IMR-90 (cell line): Measurements from ENCODE around the gene UGGT2. TPM values are rescaled to one million over a fixed set of nuclear protein-coding genes. Genes with fewer than 3 reads are reported as not detected.

ENCODE experiments used
- ATAC-seq: fragments of 200-7000 bp; cut with Tn5 transposase; 2 replicates; pipeline ENCODE4 v1.9.1; 2020; ENCODE audit warnings: low read depth, mild to moderate bottlenecking, moderate library complexity
- BruUV-seq: library from RNA; stranded (reverse); fragments of 400-500 nt; replicated peaks from 2 replicates; lab custom pipeline; 2021; lab: Mats Ljungman, UMichigan
- CTCF ChIA-PET: fragments of 300-600 bp; formaldehyde crosslinking; extraction: SDS; loops from one replicate; lab custom pipeline; 2021; ENCODE audit warnings: antibody characterized with exemption; lab: Yijun Ruan, JAX
- POLR2A ChIA-PET: fragments of 300-600 bp; sonication (Branson Sonifier 250); formaldehyde crosslinking; loops from one replicate; lab custom pipeline; 2022; ENCODE audit warnings: antibody characterized with exemption; ENCODE audit not compliant: unreplicated experiment; lab: Charles Lee
- DNase-seq: peaks from one replicate; pipeline ENCODE4 v3.0.0; 2013
- H2AFZ ChIP-seq: replicated peaks from 2 replicates; pipeline ENCODE3; 2013; ENCODE audit warnings: low read length, mild to moderate bottlenecking; ENCODE audit not compliant: poor library complexity
- H2AK5ac ChIP-seq: 2 replicates; pipeline ENCODE4 v1.6.1; 2013; ENCODE audit warnings: low read depth, low read length, inconsistent platforms
- H2AK9ac ChIP-seq: replicated peaks from 2 replicates; pipeline ENCODE3; 2013; ENCODE audit warnings: mild to moderate bottlenecking, low read depth, low read length, moderate library complexity; ENCODE audit not compliant: poor library complexity
- H2BK120ac ChIP-seq: 2 replicates; pipeline ENCODE4 v1.6.1; 2013; ENCODE audit warnings: low read depth, low read length, inconsistent platforms
- H2BK15ac ChIP-seq: 3 replicates; pipeline ENCODE4 v1.6.1; 2013; ENCODE audit warnings: low read depth, low read length, inconsistent platforms
- H2BK20ac ChIP-seq: 2 replicates; pipeline ENCODE4 v1.6.1; 2013; ENCODE audit warnings: low read depth, mild to moderate bottlenecking, inconsistent platforms, low read length, moderate library complexity
- H2BK5ac ChIP-seq: 2 replicates; pipeline ENCODE4 v1.6.1; 2013; ENCODE audit warnings: mild to moderate bottlenecking, low read depth, low read length, inconsistent platforms; ENCODE audit not compliant: poor library complexity, severe bottlenecking
- H3K14ac ChIP-seq: replicated peaks from 2 replicates; pipeline ENCODE4 v1.6.1; 2013; ENCODE audit warnings: low read depth, low read length, inconsistent platforms
- H3K18ac ChIP-seq: 2 replicates; pipeline ENCODE4 v1.6.1; 2013; ENCODE audit warnings: low read depth, low read length, control low read depth
- H3K23ac ChIP-seq: 2 replicates; pipeline ENCODE4 v1.6.1; 2013; ENCODE audit warnings: low read depth, low read length, inconsistent platforms
- H3K27ac ChIP-seq: 2 replicates; pipeline ENCODE4 v1.5.1; 2013; ENCODE audit warnings: mild to moderate bottlenecking, control low read depth, low read length; ENCODE audit not compliant: insufficient read depth
- H3K27me3 ChIP-seq: 2 replicates; pipeline ENCODE4 v1.6.1; 2013; ENCODE audit warnings: low read length; ENCODE audit not compliant: control insufficient read depth, insufficient read depth
- H3K36me3 ChIP-seq: 2 replicates; pipeline ENCODE4 v1.6.1; 2013; ENCODE audit warnings: low read length, mixed read lengths; ENCODE audit not compliant: control insufficient read depth, insufficient read depth
- H3K4ac ChIP-seq: 2 replicates; pipeline ENCODE4 v1.6.1; 2013; ENCODE audit warnings: low read depth, low read length, inconsistent platforms
- H3K4me1 ChIP-seq: 2 replicates; pipeline ENCODE4 v1.6.1; 2013; ENCODE audit warnings: low read length, mixed read lengths; ENCODE audit not compliant: control insufficient read depth, insufficient read depth
- H3K4me2 ChIP-seq: 2 replicates; pipeline ENCODE4 v1.6.1; 2013; ENCODE audit warnings: low read depth, mild to moderate bottlenecking, control low read depth, low read length, moderate library complexity
- H3K4me3 ChIP-seq: 2 replicates; pipeline ENCODE4 v1.5.1; 2013; ENCODE audit warnings: low read depth, mild to moderate bottlenecking, control low read depth, low read length, moderate library complexity; ENCODE audit not compliant: insufficient read depth
- H3K56ac ChIP-seq: 2 replicates; pipeline ENCODE4 v1.6.1; 2013; ENCODE audit warnings: low read length, inconsistent platforms; ENCODE audit not compliant: insufficient read depth; ENCODE audit errors: extremely low read depth
- H3K79me1 ChIP-seq, 2 experiments: 2 replicates each; pipeline ENCODE4 v1.6.1; 2013; ENCODE audit warnings: low read length in 2 of 2, inconsistent platforms in 1 of 2, low read depth in 1 of 2
- H3K9ac ChIP-seq: 2 replicates; pipeline ENCODE4 v1.6.1; 2013; ENCODE audit warnings: low read depth, low read length, control low read depth
- H3K9me1 ChIP-seq: 2 replicates; pipeline ENCODE4 v1.6.1; 2013; ENCODE audit warnings: low read length, inconsistent platforms; ENCODE audit not compliant: insufficient read depth
- H3K9me3 ChIP-seq: 2 replicates; pipeline ENCODE4 v1.6.1; 2013; ENCODE audit warnings: low read length; ENCODE audit not compliant: control insufficient read depth, insufficient read depth
- H4K20me1 ChIP-seq: 2 replicates; pipeline ENCODE4 v1.6.1; 2013; ENCODE audit warnings: low read length, inconsistent platforms; ENCODE audit not compliant: insufficient read depth
- H4K5ac ChIP-seq: 2 replicates; pipeline ENCODE4 v1.6.1; 2013; ENCODE audit warnings: mild to moderate bottlenecking, low read depth, low read length, control low read depth
- H4K8ac ChIP-seq, 2 experiments: 2 replicates each; pipeline ENCODE4 v1.6.1; 2013; ENCODE audit warnings: low read depth in 2 of 2, low read length in 2 of 2, control low read depth in 1 of 2, inconsistent platforms in 1 of 2
- H4K91ac ChIP-seq: 2 replicates; pipeline ENCODE4 v1.6.1; 2013; ENCODE audit warnings: low read depth, low read length, inconsistent platforms; ENCODE audit not compliant: insufficient read depth
- BHLHE40 ChIP-seq: fragments of 150-350 bp; IDR thresholded peaks from 2 replicates; pipeline ENCODE4 v1.6.1; 2016; ENCODE audit warnings: mild to moderate bottlenecking, low read depth, low read length
- CEBPB ChIP-seq: IDR thresholded peaks from 2 replicates; pipeline ENCODE4 v1.6.1; 2012; ENCODE audit warnings: low read depth, low read length, improper control_type of control experiment
- CHD1 ChIP-seq: IDR thresholded peaks from 2 replicates; pipeline ENCODE4 v1.6.1; 2012; ENCODE audit warnings: low read depth, low read length, improper control_type of control experiment
- CTCF ChIP-seq: conservative IDR thresholded peaks from 2 replicates; pipeline ENCODE4 v1.5.1; 2012; ENCODE audit warnings: mild to moderate bottlenecking, low read depth, low read length, improper control_type of control experiment
- ELK1 ChIP-seq: fragments of 150-350 bp; IDR thresholded peaks from 2 replicates; pipeline ENCODE4 v1.6.1; 2016; ENCODE audit warnings: low read depth, mild to moderate bottlenecking, low read length, moderate library complexity, borderline replicate concordance
- FOS ChIP-seq: fragments of 150-350 bp; IDR thresholded peaks from 2 replicates; pipeline ENCODE4 v1.6.1; 2016; ENCODE audit warnings: low read depth, low read length
- MAFK ChIP-seq: IDR thresholded peaks from 2 replicates; pipeline ENCODE4 v1.6.1; 2012; ENCODE audit warnings: low read depth, low read length, improper control_type of control experiment
- MAZ ChIP-seq: IDR thresholded peaks from 2 replicates; pipeline ENCODE4 v1.6.1; 2012; ENCODE audit warnings: low read depth, mild to moderate bottlenecking, low read length, improper control_type of control experiment, moderate library complexity, borderline replicate concordance
- MXI1 ChIP-seq: IDR thresholded peaks from 2 replicates; pipeline ENCODE4 v1.6.1; 2012; ENCODE audit warnings: low read depth, mild to moderate bottlenecking, low read length, moderate library complexity, borderline replicate concordance
- NFE2L2 ChIP-seq: fragments of 150-350 bp; IDR thresholded peaks from 2 replicates; pipeline ENCODE4 v1.6.1; 2016; ENCODE audit warnings: low read depth, mild to moderate bottlenecking, low read length
- POLR2A ChIP-seq: IDR thresholded peaks from 2 replicates; pipeline ENCODE4 v1.6.1; 2012; ENCODE audit warnings: mild to moderate bottlenecking, low read depth, low read length
- RAD21 ChIP-seq: IDR thresholded peaks from 2 replicates; pipeline ENCODE4 v1.6.1; 2012; ENCODE audit warnings: low read length, improper control_type of control experiment
- RCOR1 ChIP-seq: IDR thresholded peaks from 2 replicates; pipeline ENCODE4 v1.6.1; 2012; ENCODE audit warnings: mild to moderate bottlenecking, low read length, improper control_type of control experiment; ENCODE audit not compliant: insufficient replicate concordance
- RFX5 ChIP-seq: IDR thresholded peaks from 2 replicates; pipeline ENCODE4 v1.8.0; 2012; ENCODE audit warnings: low read depth, mild to moderate bottlenecking, low read length, moderate library complexity
- SMC3 ChIP-seq: fragments of 150-350 bp; IDR thresholded peaks from 2 replicates; pipeline ENCODE4 v1.6.1; 2016; ENCODE audit warnings: low read depth, mild to moderate bottlenecking, antibody characterized with exemption, low read length, moderate library complexity
- USF2 ChIP-seq: fragments of 150-350 bp; IDR thresholded peaks from 2 replicates; pipeline ENCODE4 v1.6.1; 2017; ENCODE audit warnings: mild to moderate bottlenecking, antibody characterized with exemption, low read length, low read depth
- WGBS, 2 experiments: methylation state at CpG; one replicate each; pipeline versions ENCODE4 v1.1.5 to v1.1.7; 2013; ENCODE audit warnings: missing lambda C conversion rate in 2 of 2; ENCODE audit not compliant: insufficient read length in 1 of 2; ENCODE audit errors: extremely low coverage in 2 of 2; 5-methylcytosine and 5-hydroxymethylcytosine counted together
- dilution Hi-C: fragments of 300-500 bp; cut with HindIII; formaldehyde crosslinking; loops from one replicate; pipeline ENCODE4 v1.14.3; 2018; ENCODE audit warnings: low sequenced_read_pairs; ENCODE audit not compliant: unreplicated experiment
- in situ Hi-C: fragments of 300-500 bp; cut with MboI; formaldehyde crosslinking; loops from 3 replicates; pipeline ENCODE4 v1.14.3; 2019; ENCODE audit warnings: low sequenced_read_pairs, inconsistent platforms, mixed read lengths
- intact Hi-C: fragments of 100-400 bp; cut with micrococcal nuclease; formaldehyde crosslinking; loops from 2 replicates; pipeline ENCODE4 v1.10.0; 2022
- polyA plus RNA-seq, 3 experiments: library from polyadenylated mRNA; depleted of rRNA; stranded (reverse); fragments of >200 nt; gene quantifications; 2 replicates each; pipeline ENCODE4 v1.2.3, GENCODE V29; 2012; ENCODE audit warnings: low replicate concordance in 1 of 3
- total RNA-seq: library from RNA; depleted of rRNA; stranded (reverse); fragments of >200 nt; gene quantifications from 2 replicates; pipeline ENCODE4 v1.2.3, GENCODE V29; 2012

UGGT2 gene
- total and polyA plus RNA-seq, 2 of the 4 experiments (the other 2 are of a cell fraction) = 21.4 to 40.1 TPM

- ChIA-PET CTCF (no interaction called here), POLR2A (no interaction called here)
Measured at GRCh38 chr13:96041326-96042110, 11.7 kb downstream of the UGGT2 start.

More at GRCh38 chr13:96041326-96042110, 11.7 kb downstream of the UGGT2 start:
- Histone ChIP-seq H3K9ac (no peak overlapping the region), H4K8ac (no peak overlapping the region), H3K27me3 (no peaks in the 10 kb centered on the region), H3K27ac (no peak overlapping the region), H3K36me3 (no peaks in the 10 kb centered on the region), H3K14ac (no peak overlapping the region), H3K18ac (no peak overlapping the region), H3K4me3 (no peak overlapping the region), H3K23ac (no peak overlapping the region), H3K4me2 (no peak overlapping the region), H2AK5ac (no peak overlapping the region), H3K9me1 (no peaks in the 10 kb centered on the region), H2BK120ac (no peak overlapping the region), H2BK20ac (no peak overlapping the region), H2AFZ (no peak overlapping the region), H3K79me1 (peaks cover 20 to 41% of the 10 kb centered on the region in 2 experiments), H3K4ac (no peak overlapping the region), H3K56ac (no peak overlapping the region), H2AK9ac (no peak overlapping the region), H4K5ac (no peak overlapping the region), H4K20me1 (peaks cover 10% of the 10 kb centered on the region), H2BK5ac (no peak overlapping the region), H2BK15ac (no peak overlapping the region), H4K91ac (no peak overlapping the region), H3K9me3 (no peaks in the 10 kb centered on the region), H3K4me1 (no peaks in the 10 kb centered on the region)
- no TSS peak for BruUV-seq
- intact Hi-C loops = no loop called here
- no CpG with 5 or more reads among the region's 4 CpGs for WGBS, 2 experiments
- ATAC-seq (no peak), DNase-seq (no peak)
- TF ChIP-seq USF2 (no peak), MAFK (no peak), RAD21 (no peak), RCOR1 (no peak), RFX5 (no peak), POLR2A (no peak), CTCF (no peak), MAZ (no peak), CEBPB (no peak), FOS (no peak), NFE2L2 (no peak), BHLHE40 (no peak), MXI1 (no peak), ELK1 (no peak), CHD1 (no peak), SMC3 (no peak)
- dilution Hi-C loops = no loop called here
- in situ Hi-C loops = loop anchor here (25.0 kb wide), 1 partner anchor 771 kb away; no protein-coding TSS in a partner anchor
